Hepatocyte (in vitro differentiated cells): ENCODE results near the gene TMEM121.
"Not testable (repeated sequence)": the region's sequence is repeated elsewhere in the genome, so short reads cannot be mapped to it uniquely, and the experiment has no call there.

Experiments used
- CTCF ChIP-seq: fragments of 200-600 bp; sonication (generic); IDR thresholded peaks from 2 replicates; pipeline ENCODE4 v1.5.1; 2016; ENCODE audit warnings: antibody characterized with exemption, mild to moderate bottlenecking; ENCODE audit not compliant: poor library complexity
- EZH2 ChIP-seq: fragments of 200-600 bp; sonication (generic); IDR thresholded peaks from 2 replicates; pipeline ENCODE4 v1.6.1; 2016; ENCODE audit warnings: antibody characterized with exemption, mild to moderate bottlenecking, borderline replicate concordance

- not testable (repeated sequence) for TF ChIP-seq CTCF, EZH2
These were observed 48.8 kb downstream of the TMEM121 start for GRCh38 chr14:105575016-105575700.
